HG02973 (cell line): ENCODE measurements around the gene TTC28.

Source experiments
- ATAC-seq: cut with Tn5 transposase; IDR thresholded peaks from one replicate; pipeline ENCODE4 v1.9.1; 2021; ENCODE audit warnings: moderate library complexity; ENCODE audit not compliant: unreplicated experiment

TTC28 gene

DNA sequence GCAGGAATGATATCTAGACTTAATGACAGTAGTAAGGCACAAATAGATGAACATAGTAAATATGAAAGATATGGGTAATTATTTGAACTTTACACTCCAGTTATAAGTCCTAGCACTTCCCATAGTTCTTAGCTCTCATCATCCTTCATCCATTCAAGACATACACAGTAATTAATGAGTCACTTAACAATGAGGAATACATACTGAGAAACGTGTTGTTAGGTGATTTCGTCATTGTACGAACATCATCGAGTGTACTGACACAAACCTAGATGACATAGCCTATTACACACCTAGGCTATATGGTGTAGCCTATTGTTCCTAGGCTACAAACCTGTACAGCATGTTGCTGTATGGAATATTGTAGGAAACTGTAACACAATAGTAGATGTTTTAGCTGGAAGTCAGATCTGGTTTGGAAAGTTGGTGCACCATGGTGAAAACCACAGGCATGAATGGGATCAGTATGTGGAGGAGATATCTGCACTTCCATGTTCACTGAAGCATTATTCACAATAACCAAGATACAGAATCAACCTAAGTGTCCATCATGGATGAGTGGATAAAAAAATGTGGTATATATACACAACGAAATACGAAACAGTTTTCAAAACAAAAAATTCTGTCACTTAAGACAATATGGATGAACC lies 530.7 kb downstream of the TTC28 start:
- ATAC-seq = no peak

- no peak for ATAC-seq
Observed at GRCh38 chr22:28147401-28147800, 532.2 kb downstream of the TTC28 start.

DNA sequence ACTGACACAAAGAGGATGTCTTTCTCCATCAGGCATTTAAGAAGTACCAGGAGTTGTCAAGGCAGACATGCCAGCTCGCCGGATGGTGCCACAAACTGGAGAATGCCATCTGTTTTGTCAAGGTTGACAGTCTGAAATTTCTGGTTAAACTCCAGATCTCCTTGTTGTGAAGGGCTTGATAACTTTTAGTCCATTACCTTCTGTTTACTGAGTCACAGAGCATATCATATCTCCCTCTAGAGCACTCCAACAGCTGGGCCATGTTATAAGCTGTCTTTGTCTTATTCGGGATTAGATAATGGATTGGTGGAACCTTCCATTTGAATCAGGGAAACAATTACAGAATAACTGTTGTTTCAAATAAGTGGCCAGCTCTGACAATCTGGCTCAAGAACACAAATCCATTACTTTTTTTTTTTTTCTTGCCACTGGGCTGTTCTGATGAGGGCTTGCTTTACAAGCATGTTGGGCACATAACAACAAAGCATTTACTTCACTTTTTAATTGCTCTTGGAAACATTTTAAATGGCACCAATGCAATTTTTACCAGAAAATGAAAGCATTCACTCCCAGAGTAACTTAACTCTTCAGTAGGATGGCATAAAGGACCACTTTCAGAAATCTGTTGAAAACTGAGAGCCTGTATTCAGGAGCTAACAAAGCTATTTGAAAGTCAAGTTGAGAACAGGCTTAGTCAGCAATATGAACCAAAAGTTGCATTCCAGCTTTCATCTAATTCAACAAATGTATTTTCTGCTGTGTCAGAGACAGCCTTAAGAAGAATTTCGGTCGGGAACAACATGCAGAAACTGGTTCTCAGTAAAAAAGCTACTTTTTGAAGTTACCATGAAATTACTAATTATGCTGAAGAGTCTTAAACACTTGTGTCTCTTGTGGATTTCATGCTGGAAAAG lies 533.0 kb downstream of the TTC28 start:
- no peak for ATAC-seq

DNA sequence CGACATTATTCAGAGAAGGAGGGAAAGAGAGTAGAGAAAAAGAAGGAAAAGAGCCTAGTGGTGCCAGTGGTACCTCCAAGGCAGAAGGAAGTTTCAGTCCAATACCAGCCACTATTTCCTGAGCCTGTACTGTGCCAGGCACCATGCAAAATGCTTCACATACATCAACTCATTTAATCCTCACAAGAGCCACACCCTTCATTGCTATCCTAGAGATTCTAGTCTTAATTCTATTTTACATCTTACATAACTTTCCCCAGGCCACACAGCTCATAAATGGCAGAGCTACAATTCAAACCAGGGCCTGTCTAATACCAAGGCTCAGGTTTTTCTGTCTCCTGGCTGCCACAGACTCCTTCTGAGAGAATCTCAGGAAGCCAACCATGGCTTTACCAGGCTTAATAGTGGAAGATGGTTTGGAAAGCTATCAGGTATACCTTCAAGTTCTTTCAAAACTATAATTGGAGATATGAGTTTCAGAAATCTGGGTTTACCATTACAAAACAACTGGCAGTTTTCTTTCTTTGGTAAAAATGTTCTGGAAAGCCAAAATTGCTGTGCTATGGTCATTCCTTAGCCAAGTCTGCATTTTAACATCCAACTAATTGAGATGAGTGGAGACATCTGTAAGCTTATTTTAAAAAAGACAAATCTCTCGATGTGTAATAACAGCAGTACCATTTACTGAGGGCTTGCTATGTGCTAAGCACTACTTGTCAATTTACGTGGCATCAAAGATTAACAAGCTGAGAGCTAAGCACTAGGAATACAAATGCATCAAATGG lies 535.5 kb downstream of the TTC28 start:
- ATAC-seq = no peak

DNA sequence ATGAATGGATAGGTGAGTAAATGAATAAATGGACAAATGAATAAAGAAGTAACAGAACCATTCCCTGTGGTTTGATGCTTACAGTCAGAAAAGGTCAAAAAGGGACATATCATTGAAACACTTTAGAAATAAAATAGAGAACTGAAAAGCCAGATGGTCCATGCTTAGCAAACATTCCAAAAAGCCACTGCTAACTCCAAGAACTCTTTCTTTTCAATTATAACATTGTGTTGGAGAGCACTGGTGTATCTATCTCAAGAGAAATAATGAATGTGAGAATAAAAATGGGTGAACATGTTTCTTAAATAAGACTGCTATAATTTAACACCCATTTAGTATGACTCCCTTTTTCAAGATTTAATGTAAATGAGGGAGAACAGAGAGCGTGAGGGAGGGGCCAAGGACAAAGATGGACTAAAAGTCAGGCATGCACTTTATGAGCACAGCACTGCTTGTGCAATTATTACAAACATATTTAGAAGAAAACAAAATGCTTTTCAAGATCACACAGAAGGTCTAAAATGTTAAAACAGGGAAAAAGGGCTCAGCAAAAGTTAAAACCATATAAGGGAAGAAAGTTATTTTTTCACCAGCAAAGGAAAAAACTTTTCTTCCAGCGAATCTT lies 536.3 kb downstream of the TTC28 start:
- ATAC-seq = no peak

DNA sequence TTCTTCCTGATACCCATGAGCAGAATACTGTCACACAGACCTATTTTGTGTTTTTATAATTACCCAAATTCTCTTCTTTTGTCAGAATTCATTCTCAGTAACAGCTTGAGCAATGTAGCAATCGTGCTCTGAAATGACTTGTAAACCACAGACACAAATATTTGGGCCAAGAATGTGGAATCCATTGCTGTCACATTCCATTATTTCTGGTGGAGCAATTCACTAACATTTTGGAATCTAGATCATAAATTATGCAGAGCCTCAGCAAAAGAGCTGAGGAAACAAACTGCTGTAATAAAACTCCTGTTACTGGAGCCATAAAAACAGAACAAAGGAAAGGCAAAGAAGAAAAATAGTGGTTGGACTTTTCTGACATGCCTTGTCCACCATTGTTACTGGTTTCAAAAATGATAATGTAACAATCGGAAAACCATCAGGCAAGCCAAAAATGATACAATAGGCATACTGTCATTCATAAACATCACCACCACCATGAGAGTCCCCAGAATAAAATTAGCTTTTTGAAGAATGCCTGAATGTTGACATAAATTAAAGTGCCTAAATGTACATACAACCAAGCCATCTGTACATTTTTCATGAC lies 537.2 kb downstream of the TTC28 start:
- ATAC-seq = no peak

- ATAC-seq = no peak
Observed at GRCh38 chr22:28141614-28142013, 538.0 kb downstream of the TTC28 start.

DNA sequence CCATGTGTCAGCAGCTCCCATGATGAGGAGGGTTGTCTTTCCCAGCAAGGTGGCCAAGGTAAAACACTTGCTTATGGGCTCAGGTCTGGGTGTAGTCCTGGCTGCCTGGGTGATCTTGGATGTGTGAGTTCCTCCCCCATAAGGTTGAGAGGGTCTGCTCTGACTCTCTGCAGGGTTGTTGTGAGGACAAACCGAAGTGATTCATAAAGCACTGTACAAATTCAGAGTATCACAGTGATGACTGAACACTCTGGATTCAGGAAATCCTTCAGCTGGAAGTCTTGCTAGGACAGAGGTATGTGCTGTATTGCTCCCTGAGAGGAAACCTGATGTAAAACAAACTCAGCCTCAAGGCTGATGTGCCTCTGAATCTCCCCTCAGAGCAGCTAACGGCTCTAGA lies 539.7 kb downstream of the TTC28 start:
- no peak for ATAC-seq

GRCh38 chr22:28139516-28139915 lies 540.1 kb downstream of the TTC28 start:
- ATAC-seq = no peak

DNA sequence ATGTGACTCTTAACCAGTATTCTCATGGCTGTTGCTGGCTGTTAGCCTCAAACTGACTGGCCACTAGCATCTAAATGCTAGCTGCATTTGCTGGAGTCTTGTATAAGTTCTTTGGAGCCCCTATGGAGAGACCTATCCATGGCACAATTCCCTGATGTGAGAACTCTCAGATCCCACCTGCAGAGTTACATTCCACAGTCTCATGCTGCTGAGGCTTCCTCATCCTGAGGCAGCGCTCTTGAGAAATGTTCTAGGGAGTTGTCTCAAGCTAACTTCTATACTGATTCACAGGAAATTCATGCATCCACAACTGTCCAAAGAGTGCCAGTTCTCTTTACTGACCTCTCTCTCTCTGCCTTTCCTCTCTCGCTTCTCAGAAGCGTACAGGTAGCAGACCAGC lies 542.6 kb downstream of the TTC28 start:
- ATAC-seq = no peak

DNA sequence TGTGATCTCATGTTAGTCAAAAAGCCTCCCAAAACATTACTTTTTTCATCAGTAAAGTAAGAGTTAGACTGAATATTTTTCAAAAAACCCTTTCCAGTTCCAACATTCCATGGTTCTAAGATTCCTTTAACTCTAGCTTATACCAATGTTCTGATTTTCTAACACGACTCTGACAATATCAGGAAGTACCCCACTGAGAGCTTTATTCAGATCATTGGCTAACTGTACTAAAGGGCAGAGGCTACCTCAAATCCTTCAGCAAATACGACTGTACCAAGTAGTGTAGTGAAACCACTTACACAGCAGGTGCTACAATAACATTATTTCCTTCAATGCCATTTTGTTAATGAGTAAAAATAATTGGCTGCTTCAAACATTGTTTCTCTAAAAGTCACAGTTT lies 547.2 kb downstream of the TTC28 start:
- ATAC-seq = no peak

GRCh38 chr22:28129319-28129962 lies 550.2 kb downstream of the TTC28 start:
- no peak for ATAC-seq

GRCh38 chr22:28128827-28129226 lies 550.8 kb downstream of the TTC28 start:
- no peak for ATAC-seq

GRCh38 chr22:28125799-28126198 lies 553.8 kb downstream of the TTC28 start:
- no peak for ATAC-seq

- ATAC-seq = no peak
Observed at GRCh38 chr22:28123989-28124766, 555.5 kb downstream of the TTC28 start.

GRCh38 chr22:28120691-28121592 lies 558.7 kb downstream of the TTC28 start:
- no peak for ATAC-seq

- ATAC-seq = no peak
Observed at GRCh38 chr22:28118957-28119631, 560.5 kb downstream of the TTC28 start.

DNA sequence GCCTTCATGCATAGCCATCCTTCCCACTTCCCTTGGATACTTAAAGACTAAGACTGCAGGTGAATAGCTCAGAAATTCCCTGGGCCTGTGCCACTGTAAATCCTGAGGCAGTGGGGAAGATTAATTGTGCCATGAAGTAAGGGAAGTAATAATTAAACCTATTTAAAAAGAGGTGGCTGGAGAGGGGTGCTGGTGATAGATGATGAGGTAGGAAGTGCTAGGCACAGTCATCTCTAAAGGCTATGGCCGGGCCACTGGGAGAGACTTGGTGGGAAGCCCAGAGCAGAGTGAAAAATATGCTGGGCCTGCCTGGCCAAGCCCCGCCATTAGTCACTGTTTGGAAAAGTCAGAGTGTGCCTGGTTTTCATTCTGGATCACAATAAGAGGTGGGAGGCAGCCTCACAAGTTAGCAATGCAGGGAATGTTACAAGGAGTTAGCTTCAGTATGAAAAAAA lies 563.4 kb downstream of the TTC28 start:
- ATAC-seq = no peak
